GM23248 (cell line): ENCODE data around the gene PLEKHG2. TPM values are rescaled to one million over a fixed set of nuclear protein-coding genes. Genes with fewer than 3 reads are reported as not detected.

Source experiments
- DNase-seq: peaks from one replicate; pipeline ENCODE4 v3.0.0-alpha.2; 2015
- H2AFZ ChIP-seq: fragments of 200-600 bp; sonication (generic); 2 replicates; pipeline ENCODE4 v1.6.1; 2016; ENCODE audit warnings: antibody characterized with exemption
- H3F3A ChIP-seq: fragments of 200-600 bp; sonication (generic); 2 replicates; pipeline ENCODE4 v1.6.1; 2016; ENCODE audit warnings: mild to moderate bottlenecking, antibody characterized with exemption, mixed run types; ENCODE audit not compliant: insufficient read depth
- H3K27ac ChIP-seq: fragments of 200-600 bp; sonication (generic); 2 replicates; pipeline ENCODE4 v1.5.1; 2016; ENCODE audit warnings: mild to moderate bottlenecking
- H3K27me3 ChIP-seq: fragments of 200-600 bp; sonication (generic); replicated peaks from 2 replicates; pipeline ENCODE4 v1.6.1; 2016; ENCODE audit warnings: mild to moderate bottlenecking; ENCODE audit not compliant: insufficient read depth
- H3K36me3 ChIP-seq: fragments of 200-600 bp; sonication (generic); 2 replicates; pipeline ENCODE4 v1.6.1; 2016; ENCODE audit warnings: low read depth, mild to moderate bottlenecking
- H3K4me1 ChIP-seq: fragments of 200-600 bp; sonication (generic); 2 replicates; pipeline ENCODE4 v1.6.1; 2016; ENCODE audit warnings: mild to moderate bottlenecking; ENCODE audit not compliant: insufficient read depth
- H3K4me2 ChIP-seq: fragments of 200-600 bp; sonication (generic); one replicate; pipeline ENCODE4 v1.6.1; 2016; ENCODE audit warnings: mild to moderate bottlenecking; ENCODE audit not compliant: unreplicated experiment
- H3K4me3 ChIP-seq: fragments of 200-600 bp; sonication (generic); 2 replicates; pipeline ENCODE4 v1.5.1; 2016; ENCODE audit warnings: mild to moderate bottlenecking
- H3K79me2 ChIP-seq: fragments of 200-600 bp; sonication (generic); 2 replicates; pipeline ENCODE4 v1.6.1; 2016; ENCODE audit warnings: mild to moderate bottlenecking; ENCODE audit not compliant: insufficient read depth
- H3K9ac ChIP-seq: fragments of 200-600 bp; sonication (generic); 2 replicates; pipeline ENCODE4 v1.6.1; 2016; ENCODE audit warnings: mild to moderate bottlenecking
- H3K9me2 ChIP-seq: fragments of 200-600 bp; sonication (generic); 2 replicates; pipeline ENCODE4 v1.6.1; 2016; ENCODE audit warnings: mixed run types, mild to moderate bottlenecking, moderate library complexity; ENCODE audit not compliant: insufficient read depth
- H3K9me3 ChIP-seq: fragments of 200-600 bp; sonication (generic); one replicate; pipeline ENCODE4 v1.6.1; 2017; ENCODE audit warnings: low read depth
- H4K20me1 ChIP-seq: fragments of 200-600 bp; sonication (generic); 2 replicates; pipeline ENCODE4 v1.6.0; 2016; ENCODE audit not compliant: insufficient read depth
- EZH2 ChIP-seq: fragments of 200-600 bp; sonication (generic); IDR thresholded peaks from 2 replicates; pipeline ENCODE4 v1.6.1; 2018; ENCODE audit warnings: antibody characterized with exemption, mild to moderate bottlenecking; ENCODE audit not compliant: insufficient read depth, poor library complexity, severe bottlenecking
- EZH2phosphoT487 ChIP-seq: fragments of 200-600 bp; sonication (generic); IDR thresholded peaks from 2 replicates; pipeline ENCODE4 v1.6.1; 2018; ENCODE audit warnings: antibody characterized with exemption, moderate library complexity, mild to moderate bottlenecking, low read depth; ENCODE audit not compliant: insufficient read depth
- WGBS, 2 experiments: methylation state at CpG; one replicate each; pipeline ENCODE4 v1.1.6; 2015 to 2017; ENCODE audit warnings: low lambda C conversion rate in 2 of 2, low coverage in 1 of 2; ENCODE audit errors: missing lambda C conversion rate in 2 of 2; 5-methylcytosine and 5-hydroxymethylcytosine counted together
- in situ Hi-C: fragments of 300-500 bp; cut with MboI; formaldehyde crosslinking; loops from 2 replicates; pipeline ENCODE4 v1.15.0; 2020
- polyA plus RNA-seq: library from polyadenylated mRNA; unstranded; fragments of >200 nt; fragmentation: Nextera tagmentation; extraction: Ambion mirVana; gene quantifications from 2 replicates; pipeline ENCODE4 v1.2.1, GENCODE V29; 2016
- total RNA-seq: library from RNA; depleted of rRNA; stranded (reverse); fragments of >200 nt; shearing (Covaris generic); gene quantifications from 2 replicates; pipeline ENCODE4 v1.2.3, GENCODE V29; 2014

The PLEKHG2 gene
- total and polyA plus RNA-seq, 2 experiments from 2014 or later: 12.0 to 12.2 TPM

- in situ Hi-C loops: no loop called here
- peak within 1 kb of the TSS; percentile 97 for H3K9ac ChIP-seq
- DNase-seq: peak; percentile 90
- H2AFZ ChIP-seq: peak within 1 kb of the TSS; percentile 50
- peaks cover 38% of the 10 kb centered on the region for H3F3A ChIP-seq
- peaks cover 23% of the 10 kb centered on the region for H3K79me2 ChIP-seq
- H4K20me1 ChIP-seq: no peaks in the 10 kb centered on the region
- peaks cover 11% of the 10 kb centered on the region; the same call in 1 of the 2 replicates for H3K36me3 ChIP-seq
- TF ChIP-seq EZH2phosphoT487: no peak
- TF ChIP-seq EZH2: no peak
- H3K9me2 ChIP-seq: no peaks in the 10 kb centered on the region
- H3K4me2 ChIP-seq: peak within 1 kb of the TSS; percentile 94
- H3K27ac ChIP-seq: peak within 1 kb of the TSS; percentile 96
- H3K4me1 ChIP-seq: peaks cover 41% of the 10 kb centered on the region
- WGBS, 2 experiments: 1% methylated on average over 37 to 55 of the region's 56 CpGs
- peak within 1 kb of the TSS; percentile 87 for H3K4me3 ChIP-seq
- no peaks in the 10 kb centered on the region for H3K9me3 ChIP-seq
- H3K27me3 ChIP-seq: no peaks in the 10 kb centered on the region
These were observed 5.6 kb upstream of the PLEKHG2 start, which contains the start of gene ZFP36 for GRCh38 chr19:39406656-39407409. TSS of gene ZFP36 (plus strand) at chr19:39406847. CDS start at chr19:39406905, 58 bp downstream.

- peaks cover 36% of the 10 kb centered on the region for H3K4me1 ChIP-seq
These were observed 5.1 kb upstream of the PLEKHG2 start for GRCh38 chr19:39407410-39407659.

DNA sequence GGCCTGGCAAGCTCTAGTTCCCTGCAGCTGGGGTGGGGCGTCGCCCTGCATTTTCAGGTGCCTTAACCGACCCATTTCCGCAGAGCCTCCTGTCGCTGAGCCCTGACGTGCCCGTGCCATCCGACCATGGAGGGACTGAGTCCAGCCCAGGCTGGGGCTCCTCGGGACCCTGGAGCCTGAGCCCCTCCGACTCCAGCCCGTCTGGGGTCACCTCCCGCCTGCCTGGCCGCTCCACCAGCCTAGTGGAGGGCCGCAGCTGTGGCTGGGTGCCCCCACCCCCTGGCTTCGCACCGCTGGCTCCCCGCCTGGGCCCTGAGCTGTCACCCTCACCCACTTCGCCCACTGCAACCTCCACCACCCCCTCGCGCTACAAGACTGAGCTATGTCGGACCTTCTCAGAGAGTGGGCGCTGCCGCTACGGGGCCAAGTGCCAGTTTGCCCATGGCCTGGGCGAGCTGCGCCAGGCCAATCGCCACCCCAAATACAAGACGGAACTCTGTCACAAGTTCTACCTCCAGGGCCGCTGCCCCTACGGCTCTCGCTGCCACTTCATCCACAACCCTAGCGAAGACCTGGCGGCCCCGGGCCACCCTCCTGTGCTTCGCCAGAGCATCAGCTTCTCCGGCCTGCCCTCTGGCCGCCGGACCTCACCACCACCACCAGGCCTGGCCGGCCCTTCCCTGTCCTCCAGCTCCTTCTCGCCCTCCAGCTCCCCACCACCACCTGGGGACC, 4.6 kb upstream of the PLEKHG2 start:
- H3F3A ChIP-seq: peaks cover 34% of the 10 kb centered on the region
- H3K4me2 ChIP-seq: peak overlapping the region; percentile 94
- H3K27me3 ChIP-seq: no peaks in the 10 kb centered on the region
- peak overlapping the region; percentile 87 for H3K4me3 ChIP-seq
- H4K20me1 ChIP-seq: no peaks in the 10 kb centered on the region
- peaks cover 24% of the 10 kb centered on the region for H3K79me2 ChIP-seq
- DNase-seq: peak; percentile 64
- peaks cover 11% of the 10 kb centered on the region; the same call in 1 of the 2 replicates for H3K36me3 ChIP-seq
- no peaks in the 10 kb centered on the region for H3K9me2 ChIP-seq
- H2AFZ ChIP-seq: no peak overlapping the region
- TF ChIP-seq EZH2 (no peak), EZH2phosphoT487 (no peak)
- no peaks in the 10 kb centered on the region for H3K9me3 ChIP-seq
- H3K9ac ChIP-seq: peak overlapping the region; percentile 97
- H3K27ac ChIP-seq: peak overlapping the region; percentile 96
- WGBS, 2 experiments: 0 to 1% methylated on average over 33 to 35 of the region's 40 CpGs
- in situ Hi-C loops: no loop called here
- H3K4me1 ChIP-seq: peaks cover 33% of the 10 kb centered on the region

More at GRCh38 chr19:39407410-39407659, 5.1 kb upstream of the PLEKHG2 start:
- H3K27ac ChIP-seq: peak overlapping the region; percentile 96
- peaks cover 11% of the 10 kb centered on the region; the same call in 1 of the 2 replicates for H3K36me3 ChIP-seq
- H3K79me2 ChIP-seq: peaks cover 23% of the 10 kb centered on the region
- no peaks in the 10 kb centered on the region for H4K20me1 ChIP-seq
- no peak overlapping the region for H2AFZ ChIP-seq
- H3K9me2 ChIP-seq: no peaks in the 10 kb centered on the region
- H3K9me3 ChIP-seq: no peaks in the 10 kb centered on the region
- no peak for DNase-seq
- peak overlapping the region; percentile 94 for H3K4me2 ChIP-seq
- H3K4me3 ChIP-seq: peak overlapping the region; percentile 87
- peaks cover 34% of the 10 kb centered on the region for H3F3A ChIP-seq
- in situ Hi-C loops: no loop called here
- H3K27me3 ChIP-seq: no peaks in the 10 kb centered on the region
- no peak for TF ChIP-seq EZH2phosphoT487
- TF ChIP-seq EZH2: no peak
- H3K9ac ChIP-seq: peak overlapping the region; percentile 97
- WGBS, 2 experiments: 0 to 1% methylated on average over 11 to 14 of the region's 14 CpGs

GRCh38 chr19:39408392-39409207, 3.9 kb upstream of the PLEKHG2 start:
- H3K79me2 ChIP-seq: peaks cover 31% of the 10 kb centered on the region
- peak overlapping the region; percentile 94 for H3K4me2 ChIP-seq
- DNase-seq: peak; percentile 68
- peaks cover 28% of the 10 kb centered on the region for H3K4me1 ChIP-seq
- peak overlapping the region; percentile 87 for H3K4me3 ChIP-seq
- in situ Hi-C loops: no loop called here
- 1% methylated on average over 13 to 20 of the region's 20 CpGs for WGBS, 2 experiments
- no peaks in the 10 kb centered on the region for H3K9me2 ChIP-seq
- no peak overlapping the region for H2AFZ ChIP-seq
- H3K27me3 ChIP-seq: no peaks in the 10 kb centered on the region
- peak overlapping the region; percentile 96 for H3K27ac ChIP-seq
- H3F3A ChIP-seq: peaks cover 34% of the 10 kb centered on the region
- H4K20me1 ChIP-seq: no peaks in the 10 kb centered on the region
- peaks cover 11% of the 10 kb centered on the region; the same call in 1 of the 2 replicates for H3K36me3 ChIP-seq
- TF ChIP-seq EZH2 (no peak), EZH2phosphoT487 (no peak)
- no peaks in the 10 kb centered on the region for H3K9me3 ChIP-seq
- H3K9ac ChIP-seq: peak overlapping the region; percentile 97
